AG04450 (cell line): Measurements from ENCODE around the gene IL1RAPL1. TPM values are rescaled to one million over a fixed set of nuclear protein-coding genes. Genes with fewer than 3 reads are reported as not detected.
A peak's percentile ranks its signal among the peaks of the same experiment; 100 is the strongest.

ENCODE experiments used
- CTCF ChIA-PET: fragments of 300-600, 350-600 bp; formaldehyde crosslinking; extraction: SDS; loops from one replicate; lab custom pipeline; 2022; ENCODE audit warnings: antibody characterized with exemption, inconsistent platforms; lab: Charles Lee
- POLR2A ChIA-PET: fragments of 350-600 bp; formaldehyde crosslinking; extraction: SDS; loops from one replicate; lab custom pipeline; 2021; ENCODE audit warnings: antibody characterized with exemption, inconsistent platforms; lab: Yijun Ruan, JAX
- DNase-seq: peaks from one replicate; pipeline ENCODE4 v3.0.0-alpha.2; 2011; ENCODE audit warnings: low read depth, low spot score
- H3K27ac ChIP-seq: one replicate; pipeline ENCODE4 v1.5.1; 2012; ENCODE audit warnings: low read depth, low read length, control low read depth
- H3K27me3 ChIP-seq: one replicate; pipeline ENCODE4 v1.6.0; 2012; ENCODE audit warnings: low read length; ENCODE audit not compliant: control insufficient read depth, insufficient read depth
- H3K4me3 ChIP-seq: 2 replicates; pipeline ENCODE4 v1.5.1; 2011; ENCODE audit warnings: mild to moderate bottlenecking, low read depth, low read length, control low read depth
- H3K9me3 ChIP-seq: 2 replicates; pipeline ENCODE4 v1.5.1; 2012; ENCODE audit warnings: low read length; ENCODE audit not compliant: control insufficient read depth, insufficient read depth
- CTCF ChIP-seq: IDR thresholded peaks from 2 replicates; pipeline ENCODE4 v1.5.1; 2011; ENCODE audit warnings: low read depth, low read length, control low read depth, inconsistent platforms
- polyA plus RNA-seq: library from polyadenylated mRNA; depleted of rRNA; stranded (reverse); fragments of >200 nt; gene quantifications from 2 replicates; pipeline ENCODE4 v1.2.3, GENCODE V29; 2011

The IL1RAPL1 gene
- polyA plus RNA-seq, 1 experiment: 0.93 TPM

- no peaks in the 10 kb centered on the region for H3K9me3 ChIP-seq
- H3K27ac ChIP-seq: no peak overlapping the region
- ChIA-PET CTCF (no interaction called here), POLR2A (no interaction called here)
- TF ChIP-seq CTCF: no peak
- H3K27me3 ChIP-seq: no peaks in the 10 kb centered on the region
- H3K4me3 ChIP-seq: no peak overlapping the region
- DNase-seq: peak; percentile 6
Observed at GRCh38 chrX:29397506-29397905, 810.3 kb downstream of the IL1RAPL1 start.

- CTCF ChIA-PET: no interaction called here
- H3K27ac ChIP-seq: no peak overlapping the region
- TF ChIP-seq CTCF: no peak
- no peak for DNase-seq
- no peak overlapping the region for H3K4me3 ChIP-seq
- H3K9me3 ChIP-seq: no peaks in the 10 kb centered on the region; the same call in 1 of the 2 replicates
- no peaks in the 10 kb centered on the region for H3K27me3 ChIP-seq
- POLR2A ChIA-PET: no interaction called here
Observed at GRCh38 chrX:29407357-29407756, 820.1 kb downstream of the IL1RAPL1 start.

- CTCF ChIA-PET: no interaction called here
- H3K27ac ChIP-seq: no peak overlapping the region
Observed at GRCh38 chrX:29419774-29420553, 832.7 kb downstream of the IL1RAPL1 start.

GRCh38 chrX:29422034-29422433 is 834.8 kb downstream of the IL1RAPL1 start:
- H3K27ac ChIP-seq: no peak overlapping the region
- no peak for TF ChIP-seq CTCF
- no peak overlapping the region for H3K4me3 ChIP-seq
- DNase-seq: no peak
- no peaks in the 10 kb centered on the region for H3K27me3 ChIP-seq
- CTCF ChIA-PET: no interaction called here
- H3K9me3 ChIP-seq: no peaks in the 10 kb centered on the region
- POLR2A ChIA-PET: no interaction called here

More at GRCh38 chrX:29419774-29420553, 832.7 kb downstream of the IL1RAPL1 start:
- POLR2A ChIA-PET: no interaction called here
- Histone ChIP-seq H3K9me3 (no peaks in the 10 kb centered on the region), H3K4me3 (no peak overlapping the region), H3K27me3 (no peaks in the 10 kb centered on the region)
- no peak for TF ChIP-seq CTCF
- no peak for DNase-seq

- POLR2A ChIA-PET: no interaction called here
- no peak for TF ChIP-seq CTCF
- no peak overlapping the region for H3K4me3 ChIP-seq
- no peak overlapping the region for H3K27ac ChIP-seq
- CTCF ChIA-PET: no interaction called here
- H3K9me3 ChIP-seq: no peaks in the 10 kb centered on the region
- DNase-seq: no peak
- H3K27me3 ChIP-seq: no peaks in the 10 kb centered on the region
Observed at GRCh38 chrX:29431895-29432294, 844.6 kb downstream of the IL1RAPL1 start.
